SH-SY5Y (cell line): ENCODE measurements around the gene GABPB2.

Experiments
- GATA2 ChIP-seq: IDR thresholded peaks from 2 replicates; pipeline ENCODE4 v1.6.1; 2011; ENCODE audit warnings: mild to moderate bottlenecking, low read depth, low read length
- GATA3 ChIP-seq: IDR thresholded peaks from 2 replicates; pipeline ENCODE4 v1.6.1; 2011; ENCODE audit warnings: low read depth, mild to moderate bottlenecking, low read length, moderate library complexity

- TF ChIP-seq GATA3 (no peak), GATA2 (no peak)
Measured at GRCh38 chr1:151104630-151105029, 34.1 kb downstream of the GABPB2 start.
